Measurements from ENCODE around the gene USP17L26.
"Not testable (repeated sequence)": the region's sequence is repeated elsewhere in the genome, so short reads cannot be mapped to it uniquely, and the experiment has no call there.

USP17L26 gene

GRCh38 chr4:9334358-9334757 is at the start of gene USP17L26:
USP17L26 (plus strand) TSS chr4:9334658; CDS start chr4:9334658, 0 bp downstream.
- DNase-seq (ENCODE audit: low read depth in 1 of 2, low spot score in 1 of 2), result not testable (repeated sequence)

GRCh38 chr4:9324191-9324590 is 10.3 kb upstream of the USP17L26 start:
- not testable (repeated sequence) for DNase-seq (ENCODE audit: low read depth in 1 of 2, low spot score in 1 of 2)

- not testable (repeated sequence) for DNase-seq (ENCODE audit: low read depth in 1 of 2, low spot score in 1 of 2)
Observed at GRCh38 chr4:9324865-9325264, 9.6 kb upstream of the USP17L26 start, which contains the start of gene USP17L24. USP17L24 (plus strand) TSS chr4:9325165; CDS start chr4:9325165, 0 bp downstream.

GRCh38 chr4:9329611-9330010 is 4.8 kb upstream of the USP17L26 start, which contains the start of gene USP17L25:
USP17L25 (plus strand) TSS chr4:9329911; CDS start chr4:9329911, 0 bp downstream.
- DNase-seq (ENCODE audit: low read depth in 1 of 2, low spot score in 1 of 2), result not testable (repeated sequence)

- DNase-seq (ENCODE audit: low read depth in 1 of 2, low spot score in 1 of 2), result not testable (repeated sequence)
Observed at GRCh38 chr4:9339103-9339502, 4.6 kb downstream of the USP17L26 start, which contains the start of gene USP17L5. USP17L5 (plus strand) TSS chr4:9339403; CDS start chr4:9339403, 0 bp downstream.

- DNase-seq (ENCODE audit: low read depth in 1 of 2, low spot score in 1 of 2), result not testable (repeated sequence)
Observed at GRCh38 chr4:9343848-9344247, 9.4 kb downstream of the USP17L26 start, which contains the start of gene USP17L27. USP17L27 (plus strand) TSS chr4:9344148; CDS start chr4:9344148, 0 bp downstream.

- not testable (repeated sequence) for DNase-seq (ENCODE audit: low read depth in 1 of 2, low spot score in 1 of 2)
Observed at GRCh38 chr4:9348593-9348992, 14.1 kb downstream of the USP17L26 start, which contains the start of gene USP17L28. USP17L28 (plus strand) TSS chr4:9348893; CDS start chr4:9348893, 0 bp downstream.

- not testable (repeated sequence) for DNase-seq (ENCODE audit: low read depth in 1 of 2, low spot score in 1 of 2)
Observed at GRCh38 chr4:9350866-9351265, 16.4 kb downstream of the USP17L26 start.

- DNase-seq (ENCODE audit: low read depth in 1 of 2, low spot score in 1 of 2), result not testable (repeated sequence)
Observed at GRCh38 chr4:9353338-9353737, 18.9 kb downstream of the USP17L26 start, which contains the start of gene USP17L29. USP17L29 (plus strand) TSS chr4:9353638; CDS start chr4:9353638, 0 bp downstream.

- DNase-seq (ENCODE audit: low read depth in 1 of 2, low spot score in 1 of 2), result not testable (repeated sequence)
Observed at GRCh38 chr4:9362829-9363228, 28.4 kb downstream of the USP17L26 start, which contains the start of gene USP17L30. USP17L30 (plus strand) TSS chr4:9363129; CDS start chr4:9363129, 0 bp downstream.

- not testable (repeated sequence) for DNase-seq (ENCODE audit: low read depth in 1 of 2, low spot score in 1 of 2)
Observed at GRCh38 chr4:9379881-9380280, 45.4 kb downstream of the USP17L26 start.

GRCh38 chr4:9381012-9381534 is 46.6 kb downstream of the USP17L26 start:
- DNase-seq (ENCODE audit: low read depth in 1 of 2, low spot score in 1 of 2), result peak; percentile 29 to 48

- no peak for DNase-seq (ENCODE audit: low read depth in 1 of 2, low spot score in 1 of 2)
Observed at GRCh38 chr4:9384126-9384525, 49.7 kb downstream of the USP17L26 start.
